Chondrocyte (in vitro differentiated cells): Measurements from ENCODE around the gene ADCY7. TPM values are rescaled to one million over a fixed set of nuclear protein-coding genes. Genes with fewer than 3 reads are reported as not detected.

ENCODE experiments used
- DNase-seq: peaks from one replicate; pipeline ENCODE4 v3.0.0; 2021; ENCODE audit warnings: mixed read lengths, low spot score
- H3K27ac Mint-ChIP-seq: one replicate; pipeline ENCODE4 v1.8.0; 2021; ENCODE audit warnings: mild to moderate bottlenecking, moderate library complexity, mixed read lengths; ENCODE audit not compliant: unreplicated experiment
- H3K27me3 Mint-ChIP-seq: 2 replicates; pipeline ENCODE4 v1.8.0; 2021; ENCODE audit warnings: low read depth, mixed read lengths
- H3K36me3 Mint-ChIP-seq: 2 replicates; pipeline ENCODE4 v1.8.0; 2021; ENCODE audit warnings: low read depth, mixed read lengths
- H3K4me1 Mint-ChIP-seq: 2 replicates; pipeline ENCODE4 v1.8.0; 2021; ENCODE audit warnings: low read depth, mild to moderate bottlenecking, mixed read lengths
- H3K4me3 Mint-ChIP-seq: one replicate; pipeline ENCODE4 v1.8.0; 2021; ENCODE audit warnings: mild to moderate bottlenecking, moderate library complexity, mixed read lengths; ENCODE audit not compliant: unreplicated experiment
- H3K9me3 Mint-ChIP-seq: 2 replicates; pipeline ENCODE4 v1.8.0; 2021; ENCODE audit warnings: low read depth, mixed read lengths
- total RNA-seq: library from RNA; stranded (reverse); gene quantifications from 3 replicates; pipeline ENCODE4 v1.2.1, GENCODE V29; 2021
- TF ChIP-seq, protein P1 (sequence below): fragments of 200-600 bp; sonication (generic); IDR thresholded peaks from 2 replicates; pipeline ENCODE4 v1.5.0; 2021; ENCODE audit warnings: antibody characterized with exemption, mild to moderate bottlenecking, moderate library complexity

Gene ADCY7
- total RNA-seq, 1 donor from 2014 or later, result 9.1 TPM

- peaks cover 14% of the 10 kb centered on the region for H3K4me1 Mint-ChIP-seq
- peak; percentile 87 for DNase-seq
- no peak overlapping the region for H3K27ac Mint-ChIP-seq
- TF ChIP-seq, protein P1, sequence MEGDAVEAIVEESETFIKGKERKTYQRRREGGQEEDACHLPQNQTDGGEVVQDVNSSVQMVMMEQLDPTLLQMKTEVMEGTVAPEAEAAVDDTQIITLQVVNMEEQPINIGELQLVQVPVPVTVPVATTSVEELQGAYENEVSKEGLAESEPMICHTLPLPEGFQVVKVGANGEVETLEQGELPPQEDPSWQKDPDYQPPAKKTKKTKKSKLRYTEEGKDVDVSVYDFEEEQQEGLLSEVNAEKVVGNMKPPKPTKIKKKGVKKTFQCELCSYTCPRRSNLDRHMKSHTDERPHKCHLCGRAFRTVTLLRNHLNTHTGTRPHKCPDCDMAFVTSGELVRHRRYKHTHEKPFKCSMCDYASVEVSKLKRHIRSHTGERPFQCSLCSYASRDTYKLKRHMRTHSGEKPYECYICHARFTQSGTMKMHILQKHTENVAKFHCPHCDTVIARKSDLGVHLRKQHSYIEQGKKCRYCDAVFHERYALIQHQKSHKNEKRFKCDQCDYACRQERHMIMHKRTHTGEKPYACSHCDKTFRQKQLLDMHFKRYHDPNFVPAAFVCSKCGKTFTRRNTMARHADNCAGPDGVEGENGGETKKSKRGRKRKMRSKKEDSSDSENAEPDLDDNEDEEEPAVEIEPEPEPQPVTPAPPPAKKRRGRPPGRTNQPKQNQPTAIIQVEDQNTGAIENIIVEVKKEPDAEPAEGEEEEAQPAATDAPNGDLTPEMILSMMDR, result no peak
- no peaks in the 10 kb centered on the region for H3K9me3 Mint-ChIP-seq
- H3K36me3 Mint-ChIP-seq, result no peaks in the 10 kb centered on the region
- no peak overlapping the region for H3K4me3 Mint-ChIP-seq
- H3K27me3 Mint-ChIP-seq, result no peaks in the 10 kb centered on the region
Observed at GRCh38 chr16:50304467-50305440, 38.4 kb downstream of the ADCY7 start.

DNA sequence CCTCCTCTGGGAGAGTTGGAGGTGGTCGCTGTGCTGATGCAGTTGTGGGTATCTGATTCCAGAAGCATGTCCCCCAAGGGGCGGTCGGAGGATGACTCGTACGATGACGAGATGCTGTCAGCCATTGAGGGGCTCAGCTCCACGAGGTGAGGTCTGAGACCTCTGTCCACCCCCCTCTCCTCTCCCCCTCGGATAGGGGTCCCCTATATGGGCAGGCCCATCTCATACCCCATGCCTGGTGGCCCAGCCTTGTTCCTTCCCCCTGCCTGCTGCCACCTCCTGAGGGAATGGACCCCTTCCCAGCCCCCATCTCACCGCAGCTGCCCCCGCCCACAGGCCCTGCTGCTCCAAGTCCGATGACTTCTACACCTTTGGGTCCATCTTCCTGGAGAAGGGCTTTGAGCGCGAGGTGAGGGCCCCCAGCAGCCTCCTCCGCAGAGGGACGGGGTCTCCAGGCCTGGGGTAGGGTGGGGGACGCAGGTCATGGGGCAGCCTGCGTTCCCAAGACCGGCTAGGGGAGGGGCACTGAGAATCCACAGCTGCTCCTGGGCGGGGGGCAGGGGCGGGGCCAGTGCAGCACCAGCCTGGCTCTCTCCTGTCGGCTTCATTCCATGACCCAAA is 39.2 kb downstream of the ADCY7 start:
- peaks cover 14% of the 10 kb centered on the region for H3K4me1 Mint-ChIP-seq
- DNase-seq, result peak; percentile 87
- H3K9me3 Mint-ChIP-seq, result no peaks in the 10 kb centered on the region
- H3K27me3 Mint-ChIP-seq, result no peaks in the 10 kb centered on the region
- no peaks in the 10 kb centered on the region for H3K36me3 Mint-ChIP-seq
- no peak overlapping the region for H3K4me3 Mint-ChIP-seq
- TF ChIP-seq, protein P1, result no peak
- H3K27ac Mint-ChIP-seq, result no peak overlapping the region

DNA sequence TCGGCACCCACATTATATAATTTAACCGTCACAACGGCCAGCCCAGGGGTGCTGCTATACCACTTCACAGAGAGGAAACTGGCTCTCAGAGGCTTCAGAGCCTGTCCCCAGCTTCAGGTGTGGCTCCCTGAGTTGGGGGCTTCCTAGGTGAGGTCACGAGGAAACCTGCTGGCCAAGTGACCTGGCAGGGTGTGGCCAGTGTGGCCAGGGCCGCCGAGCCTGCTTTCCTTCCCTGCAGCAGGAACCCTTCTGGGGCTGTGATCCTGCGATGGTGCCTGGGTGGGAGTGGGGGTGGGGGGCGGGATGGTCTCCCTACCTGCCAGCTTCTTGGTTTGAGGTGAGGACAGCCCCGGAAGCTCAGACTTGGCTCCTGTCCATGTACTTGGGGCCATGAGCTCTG is 39.9 kb downstream of the ADCY7 start:
- Mint-ChIP-seq H3K9me3 (no peaks in the 10 kb centered on the region), H3K27me3 (no peaks in the 10 kb centered on the region), H3K4me3 (no peak overlapping the region), H3K36me3 (no peaks in the 10 kb centered on the region), H3K27ac (no peak overlapping the region), H3K4me1 (peaks cover 13% of the 10 kb centered on the region)
- DNase-seq, result peak; percentile 78
- TF ChIP-seq, protein P1, result no peak

- DNase-seq, result peak; percentile 87
- no peak overlapping the region for H3K27ac Mint-ChIP-seq
Observed at GRCh38 chr16:50308237-50308965, 42.0 kb downstream of the ADCY7 start.

More at GRCh38 chr16:50308237-50308965, 42.0 kb downstream of the ADCY7 start:
- TF ChIP-seq, protein P1, result no peak
- no peaks in the 10 kb centered on the region for H3K9me3 Mint-ChIP-seq
- peaks cover under 1% of the 10 kb centered on the region for H3K4me1 Mint-ChIP-seq
- H3K4me3 Mint-ChIP-seq, result no peak overlapping the region
- peaks cover 4% of the 10 kb centered on the region for H3K36me3 Mint-ChIP-seq
- H3K27me3 Mint-ChIP-seq, result no peaks in the 10 kb centered on the region
